ENCODE measurements around the gene ZNF276. TPM values are rescaled to one million over a fixed set of nuclear protein-coding genes. Genes with fewer than 3 reads are reported as not detected.

Gene ZNF276, protein sequence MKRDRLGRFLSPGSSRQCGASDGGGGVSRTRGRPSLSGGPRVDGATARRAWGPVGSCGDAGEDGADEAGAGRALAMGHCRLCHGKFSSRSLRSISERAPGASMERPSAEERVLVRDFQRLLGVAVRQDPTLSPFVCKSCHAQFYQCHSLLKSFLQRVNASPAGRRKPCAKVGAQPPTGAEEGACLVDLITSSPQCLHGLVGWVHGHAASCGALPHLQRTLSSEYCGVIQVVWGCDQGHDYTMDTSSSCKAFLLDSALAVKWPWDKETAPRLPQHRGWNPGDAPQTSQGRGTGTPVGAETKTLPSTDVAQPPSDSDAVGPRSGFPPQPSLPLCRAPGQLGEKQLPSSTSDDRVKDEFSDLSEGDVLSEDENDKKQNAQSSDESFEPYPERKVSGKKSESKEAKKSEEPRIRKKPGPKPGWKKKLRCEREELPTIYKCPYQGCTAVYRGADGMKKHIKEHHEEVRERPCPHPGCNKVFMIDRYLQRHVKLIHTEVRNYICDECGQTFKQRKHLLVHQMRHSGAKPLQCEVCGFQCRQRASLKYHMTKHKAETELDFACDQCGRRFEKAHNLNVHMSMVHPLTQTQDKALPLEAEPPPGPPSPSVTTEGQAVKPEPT
- total RNA-seq = 14.7 and 19.5 TPM in 2 replicates

DNA sequence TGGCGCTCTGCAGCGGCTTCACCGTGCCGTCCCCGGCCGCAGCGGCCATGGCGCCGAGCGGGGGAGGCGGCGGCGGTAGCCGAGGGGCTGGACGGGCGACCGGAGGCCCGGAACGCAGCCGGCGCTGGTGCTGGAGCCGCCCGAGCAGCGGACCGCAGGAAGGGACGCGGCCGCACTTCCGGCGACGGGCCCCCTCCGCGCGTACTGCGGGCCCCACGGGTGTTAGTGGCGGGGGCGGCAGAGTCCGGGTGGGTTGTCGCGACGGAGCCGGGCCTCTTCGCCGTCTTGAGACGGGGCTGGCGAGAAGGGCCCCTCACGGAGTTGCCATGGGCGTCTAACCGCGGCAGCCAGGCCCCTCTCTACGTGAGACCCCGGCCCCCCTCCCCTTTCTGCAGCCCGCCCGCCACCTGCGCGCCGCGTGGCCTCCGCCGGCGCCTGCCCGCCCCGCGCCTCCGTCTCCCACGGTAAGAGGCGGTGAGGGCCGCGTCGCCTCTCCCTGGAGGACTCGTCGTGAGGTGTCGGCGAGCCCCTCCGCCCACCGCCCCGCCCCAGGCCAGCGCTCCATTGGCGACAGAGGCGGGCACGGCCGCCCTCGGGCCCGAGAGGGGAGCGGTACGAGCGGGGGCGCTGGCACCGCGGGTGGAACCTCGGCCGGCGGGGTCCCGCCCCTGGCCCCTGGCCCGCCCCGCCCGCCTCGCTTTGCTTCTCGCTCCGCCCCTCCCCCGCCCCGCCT is at the start of gene ZNF276, which contains the start of gene VPS9D1:
TSS of gene ZNF276 (plus strand) at position 725 of the 733 bp plus-strand sequence. CDS start 104 bp downstream, outside the sequence.
TSS of gene VPS9D1 (minus strand) at position 86 of the 733 bp plus-strand sequence. CDS start at position 49, 37 bp downstream.

DNA sequence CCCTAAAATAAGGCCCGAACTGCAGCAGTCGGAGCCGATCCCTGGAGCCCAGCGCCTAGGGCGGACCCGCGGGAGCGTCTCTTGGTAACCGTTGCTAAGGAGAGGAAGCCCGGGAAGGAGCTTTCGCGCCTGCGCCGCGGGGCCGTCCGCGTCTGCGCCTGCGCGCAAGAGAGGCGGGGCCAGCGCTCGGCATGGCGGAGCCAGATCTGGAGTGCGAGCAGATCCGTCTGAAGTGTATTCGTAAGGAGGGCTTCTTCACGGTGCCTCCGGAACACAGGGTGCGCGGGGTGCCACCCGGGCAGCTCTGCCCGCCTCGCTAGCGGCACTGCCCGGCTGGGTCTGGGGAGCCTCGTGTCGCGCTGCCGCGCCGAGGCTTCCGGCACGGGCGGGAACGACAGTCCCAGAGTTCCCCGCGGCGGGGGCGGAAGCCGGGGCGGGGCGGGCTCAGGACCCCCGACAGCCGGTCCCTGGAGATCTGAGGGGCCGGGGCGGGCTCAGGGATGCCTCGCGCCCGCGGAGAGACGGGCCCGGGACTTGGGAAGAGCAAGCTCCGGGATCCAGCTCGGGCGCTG is 34.7 kb upstream of the ZNF276 start, which contains the start of gene CDK10:
TSS of gene CDK10 (plus strand) at position 170 of the 572 bp plus-strand sequence. CDS start at position 192, 22 bp downstream.

DNA sequence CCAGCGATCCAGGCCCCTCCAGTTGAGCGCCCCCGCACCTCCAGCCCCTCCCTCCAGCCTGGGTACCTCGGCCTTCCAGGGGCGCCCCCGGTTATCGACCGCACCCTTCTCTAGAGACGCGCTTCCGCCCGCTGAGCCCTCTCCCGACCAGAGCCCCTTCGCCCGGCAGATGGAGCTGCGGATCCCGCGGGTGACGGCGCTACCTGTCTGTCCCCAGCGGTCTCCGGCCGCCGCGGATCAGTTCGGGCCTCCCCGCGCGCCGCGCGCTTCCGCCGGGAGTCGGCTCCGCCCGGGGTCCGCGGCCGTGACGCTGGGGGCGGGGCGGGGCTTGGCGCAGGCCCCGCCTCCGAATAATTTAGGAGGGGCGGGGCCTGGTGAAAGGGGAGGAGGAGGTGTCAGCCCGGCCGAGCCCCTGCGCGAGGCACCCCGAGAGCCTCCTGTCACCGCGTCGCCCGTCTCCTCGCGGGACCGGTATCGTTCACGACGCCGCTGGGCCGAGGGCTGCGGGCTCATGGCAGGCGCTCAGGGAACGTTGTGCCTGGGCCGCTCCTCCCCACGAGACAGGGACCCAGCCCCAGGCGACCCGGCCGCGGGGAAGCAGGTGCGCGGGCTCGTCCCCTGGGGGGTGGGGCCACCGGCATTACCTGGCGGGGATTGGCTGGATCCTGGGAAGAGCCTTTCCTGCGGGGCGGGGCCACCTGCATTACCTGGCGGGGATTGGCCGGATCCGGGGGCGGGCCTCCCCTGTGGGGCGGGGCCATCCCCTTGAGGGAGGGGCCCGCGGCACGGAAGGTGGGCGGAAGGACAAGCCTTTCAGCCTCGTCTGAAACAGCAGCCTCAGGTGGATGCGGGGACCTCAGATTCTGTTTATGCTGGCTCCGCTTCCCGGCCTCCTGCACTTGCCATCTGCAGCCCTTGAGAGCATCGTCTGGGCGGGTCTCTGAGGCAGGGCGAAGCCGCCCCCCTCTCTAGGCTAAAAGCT is 19.6 kb upstream of the ZNF276 start, which contains the start of gene SPATA2L:
TSS of gene SPATA2L (minus strand) at position 281 of the 982 bp plus-strand sequence. CDS start 473 bp downstream, outside the sequence.

Other genes with a start within 250 kb of the ZNF276 start
- 66.6 and 70.2 TPM in 2 replicates for gene ANKRD11, start 231.0 kb upstream of the ZNF276 start, total RNA-seq
- 103 and 119 TPM in 2 replicates for gene SPG7, start 213.1 kb upstream of the ZNF276 start, total RNA-seq
- 9,810 and 13,759 TPM in 2 replicates for gene RPL13, start 160.9 kb upstream of the ZNF276 start, total RNA-seq
- 1.8 and 3.2 TPM in 2 replicates for gene CPNE7, start 145.8 kb upstream of the ZNF276 start, total RNA-seq
- 0.05 TPM in 1 of 2 replicates, not detected in the other for gene DPEP1, start 107.9 kb upstream of the ZNF276 start, total RNA-seq
- 56.5 and 64.0 TPM in 2 replicates for gene CHMP1A, start 63.8 kb upstream of the ZNF276 start, total RNA-seq
- 2.0 and 3.6 TPM in 2 replicates for gene SPATA33, start 63.7 kb upstream of the ZNF276 start, total RNA-seq
- gene CDK10, start 34.8 kb upstream of the ZNF276 start, total RNA-seq = 18.8 and 19.5 TPM in 2 replicates
- gene SPATA2L, start 19.8 kb upstream of the ZNF276 start, total RNA-seq = 11.0 and 11.7 TPM in 2 replicates
- gene VPS9D1, start 639 bp upstream of the ZNF276 start, total RNA-seq = 7.3 and 10.5 TPM in 2 replicates
- 2.7 and 4.2 TPM in 2 replicates for gene FANCA, start 95.1 kb downstream of the ZNF276 start, total RNA-seq
- 2.3 and 4.4 TPM in 2 replicates for gene SPIRE2, start 106.9 kb downstream of the ZNF276 start, total RNA-seq
- 143 and 146 TPM in 2 replicates for gene TCF25, start 152.1 kb downstream of the ZNF276 start, total RNA-seq
- 4.4 and 6.1 TPM in 2 replicates for gene MC1R, start 197.3 kb downstream of the ZNF276 start, total RNA-seq
- 63.9 and 72.3 TPM in 2 replicates for gene TUBB3, start 201.8 kb downstream of the ZNF276 start, total RNA-seq
- gene DEF8, start 227.2 kb downstream of the ZNF276 start, total RNA-seq = 51.6 and 64.5 TPM in 2 replicates